Measurements from ENCODE around the gene CASKIN1.
"Not testable (repeated sequence)": the region's sequence is repeated elsewhere in the genome, so short reads cannot be mapped to it uniquely, and the experiment has no call there.

Gene CASKIN1

GRCh38 chr16:2155091-2155950 lies 41.1 kb downstream of the CASKIN1 start, which contains the start of gene TRAF7:
Gene TRAF7 (plus strand): TSS chr16:2155782. CDS start chr16:2163921, 8,139 bp downstream.
- DNase-seq = peak; percentile 97 to 99 (median 98)

- DNase-seq = peak in 1 of 4 experiments; percentile 40
These were observed 41.8 kb downstream of the CASKIN1 start for GRCh38 chr16:2154533-2155090.

DNA sequence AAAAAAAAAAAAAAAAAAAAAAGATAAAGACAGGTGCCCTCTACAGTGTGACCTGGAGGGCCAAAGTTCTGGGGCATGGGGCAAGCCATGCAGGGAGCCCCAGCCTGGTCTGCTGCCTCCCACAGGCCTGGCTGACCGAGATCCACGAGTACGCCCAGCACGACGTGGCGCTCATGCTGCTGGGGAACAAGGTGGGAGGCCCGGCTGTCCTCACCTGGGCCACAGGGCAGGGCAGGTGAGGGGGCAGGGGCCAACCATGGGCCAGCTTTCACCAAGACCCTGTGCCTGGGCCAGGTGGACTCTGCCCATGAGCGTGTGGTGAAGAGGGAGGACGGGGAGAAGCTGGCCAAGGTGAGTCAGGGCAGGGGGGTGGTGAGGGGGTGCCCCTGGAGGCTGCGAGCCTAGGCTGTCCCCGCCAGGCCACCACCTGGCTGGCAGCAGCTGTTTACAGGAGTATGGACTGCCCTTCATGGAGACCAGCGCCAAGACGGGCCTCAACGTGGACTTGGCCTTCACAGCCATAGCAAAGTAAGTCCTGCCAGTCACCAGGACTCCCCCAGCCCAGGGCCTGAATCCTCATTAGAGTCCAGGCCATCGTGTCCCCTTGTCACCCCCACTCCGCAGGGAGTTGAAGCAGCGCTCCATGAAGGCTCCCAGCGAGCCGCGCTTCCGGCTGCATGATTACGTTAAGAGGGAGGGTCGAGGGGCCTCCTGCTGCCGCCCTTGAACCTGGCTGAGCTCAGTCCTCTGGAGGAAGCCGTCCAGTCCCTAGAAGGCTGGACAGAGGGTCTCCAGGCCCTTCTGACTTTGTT lies 43.5 kb downstream of the CASKIN1 start:
- no peak for DNase-seq

GRCh38 chr16:2151188-2152091 lies 45.0 kb downstream of the CASKIN1 start:
- no peak for DNase-seq

- no peak for DNase-seq
These were observed 45.8 kb downstream of the CASKIN1 start for GRCh38 chr16:2150418-2151187.

DNA sequence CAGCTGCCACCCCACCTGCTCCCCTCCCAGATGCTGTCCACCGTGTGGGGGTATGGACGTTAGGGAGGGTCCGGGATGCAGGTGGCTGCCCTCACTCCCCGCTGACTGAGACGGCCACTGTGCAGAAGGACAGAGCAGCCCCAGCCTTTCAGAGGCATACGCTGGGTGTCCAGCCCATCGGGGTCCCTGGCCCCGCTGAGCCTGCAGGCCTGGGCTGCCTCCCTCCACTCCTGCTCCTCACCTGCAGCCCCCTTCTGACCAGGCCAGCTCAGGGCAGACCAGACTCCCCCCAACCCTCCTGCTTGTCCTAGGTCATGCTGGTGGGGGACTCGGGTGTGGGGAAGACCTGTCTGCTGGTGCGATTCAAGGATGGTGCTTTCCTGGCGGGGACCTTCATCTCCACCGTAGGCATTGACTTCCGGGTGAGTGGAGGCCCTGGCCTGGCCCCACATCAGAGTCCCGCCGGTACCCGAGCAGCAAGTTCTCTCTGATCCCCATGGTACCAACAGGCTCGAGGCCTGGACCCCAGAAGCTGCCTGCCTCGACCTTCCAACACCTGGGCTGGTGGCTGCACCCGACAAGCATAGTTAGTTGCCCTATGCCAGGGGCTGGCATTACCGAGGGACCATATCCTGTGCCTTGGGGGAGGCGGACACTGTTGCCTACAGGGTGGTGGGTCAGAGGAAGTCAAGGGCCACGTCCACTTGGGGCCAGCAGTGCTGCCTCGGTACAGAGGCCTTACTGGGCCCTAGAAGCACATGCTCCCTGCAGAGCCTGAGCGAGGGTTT lies 46.6 kb downstream of the CASKIN1 start:
- DNase-seq = no peak

DNA sequence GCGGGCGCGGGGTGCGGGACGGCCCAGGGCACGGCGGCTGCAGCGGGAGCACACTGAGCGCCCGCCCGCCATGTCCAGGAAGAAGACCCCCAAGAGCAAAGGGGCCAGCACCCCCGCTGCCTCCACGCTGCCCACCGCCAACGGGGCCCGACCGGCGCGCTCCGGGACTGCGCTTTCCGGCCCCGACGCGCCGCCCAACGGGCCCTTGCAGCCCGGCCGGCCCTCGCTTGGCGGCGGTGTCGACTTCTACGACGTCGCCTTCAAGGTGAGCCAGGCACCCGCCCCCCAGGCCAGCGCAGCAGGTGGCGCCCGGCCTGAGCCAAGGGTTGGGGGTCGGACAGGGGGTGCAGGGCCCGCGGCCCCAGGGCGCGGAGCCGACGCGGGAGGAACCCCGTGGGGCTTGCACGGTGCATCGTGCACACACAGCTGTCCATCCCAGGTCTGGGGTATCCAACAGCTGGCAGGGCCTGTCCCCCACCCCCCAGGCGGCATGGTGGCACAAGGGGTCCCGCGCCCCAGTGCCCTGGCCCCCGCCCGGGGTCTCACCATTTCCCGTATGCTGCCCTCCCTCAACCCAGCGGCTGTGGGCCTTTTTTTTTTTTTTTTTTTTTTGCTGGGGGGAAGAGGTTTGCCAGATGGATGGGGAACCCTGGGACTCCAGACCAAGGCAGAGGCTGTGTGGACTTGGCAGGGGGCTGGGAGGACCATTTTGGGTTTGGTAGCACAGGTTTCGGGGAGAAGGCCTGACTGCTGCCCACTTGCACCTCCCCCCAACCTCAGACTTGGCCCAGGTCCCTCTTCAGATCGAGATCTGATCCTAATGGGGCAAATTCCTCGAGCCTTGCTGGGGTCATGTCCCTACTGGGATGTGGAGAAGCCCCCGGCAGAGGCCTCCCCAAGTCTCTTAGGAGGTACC lies 47.4 kb downstream of the CASKIN1 start:
- peak in 1 of 4 experiments; percentile 7 for DNase-seq

- DNase-seq = peak in 1 of 4 experiments; percentile 52
These were observed 48.3 kb downstream of the CASKIN1 start, which contains the start of gene RAB26 for GRCh38 chr16:2147981-2148671. Gene RAB26 (plus strand): TSS chr16:2148625. CDS start chr16:2148784, 159 bp downstream.

- no peak for DNase-seq
These were observed 49.0 kb downstream of the CASKIN1 start for GRCh38 chr16:2147378-2147777.

- no peak for DNase-seq
These were observed 50.6 kb downstream of the CASKIN1 start for GRCh38 chr16:2145843-2146242.

- DNase-seq = no peak
These were observed 52.4 kb downstream of the CASKIN1 start for GRCh38 chr16:2143878-2144485.

DNA sequence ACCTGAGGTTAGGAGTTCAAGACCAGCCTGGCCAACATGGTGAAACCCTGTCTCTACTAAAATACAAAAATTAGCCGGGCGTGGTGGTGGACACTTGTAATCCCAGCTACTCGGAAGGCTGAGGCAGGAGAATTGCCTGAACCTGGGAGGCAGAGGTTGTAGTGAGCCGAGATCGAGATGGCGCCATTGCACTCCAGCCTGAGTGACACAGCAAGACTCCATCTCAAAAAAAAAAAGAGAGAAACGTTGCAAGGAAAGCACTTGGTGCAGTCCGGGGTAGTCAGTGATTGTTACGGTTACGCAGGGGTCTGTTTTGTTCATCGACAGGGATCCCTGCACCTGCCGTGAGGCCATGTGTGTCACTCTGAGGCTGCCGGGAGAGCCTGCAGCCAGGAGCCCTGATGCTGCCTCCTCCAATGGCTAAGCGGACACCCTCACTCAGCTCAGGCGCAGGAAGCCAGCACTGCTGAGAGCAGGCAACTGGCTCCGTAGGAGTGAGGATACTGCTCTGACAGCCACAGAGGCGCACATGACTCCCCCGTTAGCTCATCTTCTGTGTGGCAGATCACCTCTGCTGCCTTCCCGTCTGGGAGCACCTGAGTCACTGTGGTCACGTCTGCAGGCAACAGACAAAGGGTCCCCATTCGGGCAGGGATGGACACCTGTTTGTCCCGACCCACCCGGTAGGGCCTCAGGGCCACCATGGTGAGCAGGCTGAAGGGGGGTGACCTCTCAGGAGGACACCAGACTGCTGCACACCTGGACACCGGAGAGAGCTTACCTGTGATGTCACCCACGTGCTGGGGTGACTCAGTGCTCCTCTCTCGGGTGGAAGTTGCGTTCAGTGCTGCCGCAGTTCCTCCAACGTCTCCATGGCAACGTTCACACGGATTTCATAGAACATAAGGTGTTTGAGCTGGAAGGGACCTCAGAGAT lies 53.2 kb downstream of the CASKIN1 start:
- DNase-seq = no peak

GRCh38 chr16:2135770-2136490 lies 60.5 kb downstream of the CASKIN1 start, which contains the start of gene PKD1:
Gene PKD1 (minus strand): TSS chr16:2135898. CDS start chr16:2135689, 209 bp downstream.
- peak; percentile 85 to 97 (median 93) for DNase-seq

DNA sequence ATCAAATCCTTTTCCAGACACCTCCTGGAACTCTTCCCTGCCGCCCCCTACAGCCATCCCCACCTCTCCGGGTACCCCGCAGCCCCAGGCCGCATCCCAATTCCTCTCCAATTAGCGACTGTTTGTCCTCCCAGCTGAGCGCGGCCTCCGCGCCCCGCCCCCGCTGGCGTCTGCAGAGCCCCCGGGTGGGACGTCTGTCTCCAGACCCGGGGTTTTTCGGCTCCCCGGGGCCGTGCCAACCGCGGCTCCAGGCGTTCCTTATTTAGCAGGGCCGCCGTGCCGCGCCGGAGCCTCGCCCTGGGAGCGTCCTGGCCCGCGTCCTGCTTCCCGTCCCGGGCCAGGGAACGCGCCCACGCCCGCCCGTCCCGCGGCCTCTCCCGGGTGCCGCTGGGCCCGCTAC lies 61.3 kb downstream of the CASKIN1 start:
- DNase-seq = not testable (repeated sequence)

GRCh38 chr16:2133797-2134196 lies 62.6 kb downstream of the CASKIN1 start:
- DNase-seq = not testable (repeated sequence)

GRCh38 chr16:2129890-2130447 lies 66.4 kb downstream of the CASKIN1 start:
- DNase-seq = not testable (repeated sequence)
